Measurements from ENCODE around the gene DOLK.

DNA sequence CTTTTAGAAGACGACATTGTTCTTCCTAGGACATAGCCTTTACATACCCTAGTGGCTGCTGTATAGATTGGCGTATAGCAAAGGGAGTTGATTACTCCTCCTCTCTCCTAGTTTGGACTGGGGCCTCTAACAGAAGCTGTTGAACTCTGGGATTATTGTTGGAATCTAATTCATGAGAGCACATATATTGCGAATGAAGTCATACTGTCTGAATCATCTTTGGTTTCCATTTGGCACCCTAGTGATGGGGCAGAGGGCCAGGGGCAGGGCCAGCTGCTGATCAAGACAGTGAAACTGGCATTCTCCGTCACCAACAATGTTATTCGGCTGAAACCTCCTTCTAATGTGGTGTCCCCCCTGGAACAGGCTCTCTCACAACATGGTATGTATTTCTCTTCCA, 40.4 kb upstream of the DOLK start:
- TF ChIP-seq, protein P1, sequence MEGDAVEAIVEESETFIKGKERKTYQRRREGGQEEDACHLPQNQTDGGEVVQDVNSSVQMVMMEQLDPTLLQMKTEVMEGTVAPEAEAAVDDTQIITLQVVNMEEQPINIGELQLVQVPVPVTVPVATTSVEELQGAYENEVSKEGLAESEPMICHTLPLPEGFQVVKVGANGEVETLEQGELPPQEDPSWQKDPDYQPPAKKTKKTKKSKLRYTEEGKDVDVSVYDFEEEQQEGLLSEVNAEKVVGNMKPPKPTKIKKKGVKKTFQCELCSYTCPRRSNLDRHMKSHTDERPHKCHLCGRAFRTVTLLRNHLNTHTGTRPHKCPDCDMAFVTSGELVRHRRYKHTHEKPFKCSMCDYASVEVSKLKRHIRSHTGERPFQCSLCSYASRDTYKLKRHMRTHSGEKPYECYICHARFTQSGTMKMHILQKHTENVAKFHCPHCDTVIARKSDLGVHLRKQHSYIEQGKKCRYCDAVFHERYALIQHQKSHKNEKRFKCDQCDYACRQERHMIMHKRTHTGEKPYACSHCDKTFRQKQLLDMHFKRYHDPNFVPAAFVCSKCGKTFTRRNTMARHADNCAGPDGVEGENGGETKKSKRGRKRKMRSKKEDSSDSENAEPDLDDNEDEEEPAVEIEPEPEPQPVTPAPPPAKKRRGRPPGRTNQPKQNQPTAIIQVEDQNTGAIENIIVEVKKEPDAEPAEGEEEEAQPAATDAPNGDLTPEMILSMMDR (conservative IDR thresholded peaks at IDR 0.05 in 1 of 2, IDR thresholded peaks at IDR 0.05 in 1 of 2; ENCODE audit: extremely low read depth in 1 of 2, insufficient read depth in 1 of 2, low read depth in 1 of 2, low read length in 2 of 2): no peak
- TF ChIP-seq EZH2 (IDR thresholded peaks at IDR 0.05; ENCODE audit: borderline replicate concordance, low read length): no peak
